CD4-positive, alpha-beta T cell treated with Interleukin-2 at 100 ng/mL for 4 hours (primary cell): ENCODE results near the gene TTYH2.

Source experiments
- DNase-seq: peaks from one replicate; pipeline ENCODE4 v3.0.0-alpha.2; 2020; ENCODE audit warnings: low spot score

The TTYH2 gene

GRCh38 chr17:74215342-74215727, 2.0 kb downstream of the TTYH2 start:
- no peak for DNase-seq

- DNase-seq = no peak
These were observed 3.1 kb downstream of the TTYH2 start for GRCh38 chr17:74216505-74216904.

GRCh38 chr17:74217037-74217730, 3.8 kb downstream of the TTYH2 start:
- no peak for DNase-seq

GRCh38 chr17:74217888-74218287, 4.5 kb downstream of the TTYH2 start:
- no peak for DNase-seq

GRCh38 chr17:74218436-74218835, 5.1 kb downstream of the TTYH2 start:
- no peak for DNase-seq

- no peak for DNase-seq
These were observed 6.3 kb downstream of the TTYH2 start for GRCh38 chr17:74219576-74220133.

GRCh38 chr17:74220219-74220618, 6.8 kb downstream of the TTYH2 start:
- DNase-seq = no peak

- no peak for DNase-seq
These were observed 7.8 kb downstream of the TTYH2 start for GRCh38 chr17:74220946-74221818.

GRCh38 chr17:74222399-74222798, 9.0 kb downstream of the TTYH2 start:
- DNase-seq = no peak

- no peak for DNase-seq
These were observed 10.5 kb downstream of the TTYH2 start for GRCh38 chr17:74223901-74224300.

- DNase-seq = no peak
These were observed 11.8 kb downstream of the TTYH2 start for GRCh38 chr17:74224959-74225725.

- no peak for DNase-seq
These were observed 12.9 kb downstream of the TTYH2 start for GRCh38 chr17:74226252-74226651.

- DNase-seq = no peak
These were observed 14.1 kb downstream of the TTYH2 start for GRCh38 chr17:74227271-74228080.

- no peak for DNase-seq
These were observed 15.1 kb downstream of the TTYH2 start for GRCh38 chr17:74228306-74228978.

- DNase-seq = no peak
These were observed 17.5 kb downstream of the TTYH2 start for GRCh38 chr17:74230896-74231295.

- DNase-seq = no peak
These were observed 18.8 kb downstream of the TTYH2 start for GRCh38 chr17:74231928-74232907.

- DNase-seq = no peak
These were observed 20.6 kb downstream of the TTYH2 start for GRCh38 chr17:74233937-74234336.

GRCh38 chr17:74234486-74234885, 21.1 kb downstream of the TTYH2 start:
- no peak for DNase-seq

- DNase-seq = no peak
These were observed 21.7 kb downstream of the TTYH2 start for GRCh38 chr17:74235040-74235581.
